Stimulated activated naive CD4-positive, alpha-beta T cell treated with Interleukin-2 at 50 U/mL for 16 hours (primary cell): ENCODE results near the gene PERM1.
A peak's percentile ranks its signal among the peaks of the same experiment; 100 is the strongest.
"Not testable (repeated sequence)": the region's sequence is repeated elsewhere in the genome, so short reads cannot be mapped to it uniquely, and the experiment has no call there.

Experiments
- DNase-seq: peaks from one replicate; lab custom pipeline; 2025; lab: John Stamatoyannopoulos, UW

PERM1 gene

GRCh38 chr1:981955-982558 is at the start of gene PERM1:
Gene PERM1, minus strand, starts transcription at chr1:982093. Its CDS starts 1,064 bp downstream, at chr1:981029.
- DNase-seq, result no peak

- DNase-seq, result not testable (repeated sequence)
These were observed 49.2 kb upstream of the PERM1 start for GRCh38 chr1:1030867-1031658.

GRCh38 chr1:1027791-1028190 is 45.9 kb upstream of the PERM1 start:
- no peak for DNase-seq

- no peak for DNase-seq
These were observed 44.9 kb upstream of the PERM1 start for GRCh38 chr1:1026599-1027413.

- no peak for DNase-seq
These were observed 43.8 kb upstream of the PERM1 start for GRCh38 chr1:1025730-1026129.

- no peak for DNase-seq
These were observed 43.1 kb upstream of the PERM1 start for GRCh38 chr1:1024771-1025699.

- no peak for DNase-seq
These were observed 42.4 kb upstream of the PERM1 start for GRCh38 chr1:1024149-1024770.

- DNase-seq, result no peak
These were observed 41.8 kb upstream of the PERM1 start for GRCh38 chr1:1023700-1024099.

GRCh38 chr1:1022302-1023009 is 40.6 kb upstream of the PERM1 start:
- no peak for DNase-seq

- DNase-seq, result no peak
These were observed 40.0 kb upstream of the PERM1 start for GRCh38 chr1:1021920-1022259.

GRCh38 chr1:1021010-1021919 is 39.4 kb upstream of the PERM1 start:
- no peak for DNase-seq

- DNase-seq, result peak; percentile 32
These were observed 38.6 kb upstream of the PERM1 start for GRCh38 chr1:1020415-1021009.

- DNase-seq, result no peak
These were observed 38.1 kb upstream of the PERM1 start, which contains the start of gene AGRN for GRCh38 chr1:1020000-1020404. Gene AGRN, plus strand, starts transcription at chr1:1020120. Its CDS starts 53 bp downstream, at chr1:1020173.

- peak; percentile 74 for DNase-seq
These were observed 37.5 kb upstream of the PERM1 start for GRCh38 chr1:1019122-1019999.

- DNase-seq, result not testable (repeated sequence)
These were observed 36.4 kb upstream of the PERM1 start for GRCh38 chr1:1018321-1018685.

- DNase-seq, result not testable (repeated sequence)
These were observed 35.8 kb upstream of the PERM1 start for GRCh38 chr1:1017397-1018320.
